GM12874 (cell line): ENCODE measurements around the gene USP12.

Experiments
- CTCF ChIP-seq: IDR thresholded peaks from 2 replicates; pipeline ENCODE4 v1.5.1; 2011; ENCODE audit warnings: low read depth, mild to moderate bottlenecking, control low read depth, low read length, moderate library complexity; ENCODE audit not compliant: insufficient read depth

The USP12 gene

DNA sequence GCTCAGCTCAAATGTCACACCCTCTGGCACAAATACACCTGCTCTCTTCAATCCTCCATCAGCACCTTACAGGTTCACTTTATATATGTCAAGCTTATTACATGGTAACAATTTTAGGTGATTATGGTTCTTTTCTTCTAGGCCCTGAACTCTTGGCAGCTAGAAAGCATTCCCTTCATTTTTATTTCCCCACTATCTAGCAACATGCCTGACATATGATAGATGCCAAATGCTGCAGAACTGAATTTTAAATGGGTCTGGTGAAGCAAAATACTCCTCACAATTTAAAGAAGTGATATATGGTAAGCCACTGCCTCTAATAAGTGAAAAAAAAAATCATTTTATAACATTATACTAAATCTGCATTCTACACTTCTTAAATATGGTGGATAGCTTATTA is 95.2 kb downstream of the USP12 start:
- TF ChIP-seq CTCF: no peak

- TF ChIP-seq CTCF: no peak
These were observed 98.4 kb downstream of the USP12 start for GRCh38 chr13:27073186-27073585.

GRCh38 chr13:27065582-27065981 is 106.0 kb downstream of the USP12 start:
- TF ChIP-seq CTCF: no peak

- no peak for TF ChIP-seq CTCF
These were observed 107.2 kb downstream of the USP12 start for GRCh38 chr13:27064252-27064995.

DNA sequence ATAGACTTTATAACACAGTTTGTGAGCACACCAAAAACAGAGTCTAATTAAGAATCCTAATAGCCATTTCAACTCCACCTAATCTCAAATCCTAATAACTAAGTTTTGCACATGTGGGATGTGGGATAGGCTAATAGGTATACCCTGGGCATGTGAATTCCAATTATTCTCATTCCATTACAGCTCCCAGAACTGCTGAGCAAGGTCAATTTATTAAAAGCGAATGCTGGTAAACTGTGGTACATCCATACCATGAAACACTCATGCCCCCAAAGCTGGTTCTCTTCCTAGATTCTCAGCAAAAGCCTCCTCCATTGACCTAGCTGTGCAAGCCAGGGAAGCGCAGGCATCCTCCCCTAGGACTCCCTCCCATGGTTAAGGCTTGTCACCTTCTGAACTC is 113.8 kb downstream of the USP12 start:
- TF ChIP-seq CTCF: no peak

DNA sequence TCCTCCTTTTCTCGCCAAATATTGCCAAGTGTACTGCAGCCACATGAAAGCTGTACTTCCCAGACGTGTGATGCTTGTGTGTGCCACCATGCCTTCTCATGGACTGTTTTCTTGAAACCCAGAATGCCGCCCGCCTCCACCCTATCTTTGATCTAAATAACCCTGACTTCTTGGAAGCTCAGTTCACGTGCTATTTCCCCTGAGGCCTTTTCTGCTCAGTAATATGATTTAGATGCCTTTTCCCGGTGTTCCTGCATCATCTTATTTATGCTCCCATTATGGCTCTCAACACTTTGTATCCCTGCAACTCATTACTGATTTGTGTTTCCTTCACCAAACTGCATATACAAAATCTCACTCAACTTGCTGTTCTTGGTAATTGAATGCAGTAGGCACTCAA is 116.1 kb downstream of the USP12 start:
- no peak for TF ChIP-seq CTCF

DNA sequence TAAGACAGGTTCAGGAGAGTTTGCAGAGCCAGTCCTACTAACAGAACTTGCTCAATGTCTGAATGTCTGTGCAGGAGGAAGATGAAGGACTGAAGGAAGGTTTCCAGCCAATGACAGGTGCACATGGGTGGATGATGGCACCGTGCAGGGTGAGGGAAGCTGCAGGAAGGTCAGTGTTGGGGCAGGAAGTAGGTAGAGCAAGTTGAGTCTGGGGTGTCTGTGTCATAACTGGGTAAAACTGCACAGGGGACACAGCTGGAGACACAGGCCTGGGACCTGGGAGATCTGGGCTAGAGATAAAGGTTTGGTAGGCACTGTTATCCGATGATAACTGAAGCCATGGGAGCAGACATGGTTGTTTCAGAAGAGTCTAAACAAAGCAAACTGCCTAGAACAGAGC is 116.9 kb downstream of the USP12 start:
- TF ChIP-seq CTCF: no peak
